Breast epithelium (tissue), 4 donors: ENCODE results near the gene MTERF1. TPM values are rescaled to one million over a fixed set of nuclear protein-coding genes. Genes with fewer than 3 reads are reported as not detected.

Source experiments
- DNase-seq, 2 donors: peaks; one replicate each; pipeline ENCODE4 v3.0.0-alpha.2; 2019; ENCODE audit warnings: low spot score in 2 of 2
- H3K27ac ChIP-seq, 2 donors: fragments of 200-600 bp; sonication (generic) in 1 of 2; one replicate each; pipeline ENCODE4 v1.5.1; 2016 to 2019; ENCODE audit warnings: mild to moderate bottlenecking in 1 of 2
- H3K27me3 ChIP-seq, 2 donors: fragments of 200-600 bp; sonication (generic) in 1 of 2; one replicate each; pipeline versions ENCODE4 v1.5.1 to v1.6.0; 2017 to 2019; ENCODE audit warnings: control low read depth in 1 of 2, mild to moderate bottlenecking in 1 of 2
- H3K36me3 ChIP-seq: fragments of 200-600 bp; one replicate; pipeline ENCODE4 v1.5.1; 2019
- H3K4me1 ChIP-seq, 2 donors: fragments of 200-600 bp; sonication (generic); one replicate each; pipeline ENCODE4 v1.5.1; 2016 to 2019; ENCODE audit warnings: control low read depth in 1 of 2
- H3K4me3 ChIP-seq, 3 donors: fragments of 200-600 bp; sonication (generic); 1 replicate in 2 of 3; 2 replicates in 1 of 3; pipeline ENCODE4 v1.5.1; 2016 to 2019; ENCODE audit warnings: mild to moderate bottlenecking in 3 of 3, moderate library complexity in 2 of 3
- H3K9me3 ChIP-seq, 2 donors: fragments of 200-600 bp; sonication (generic) in 1 of 2; one replicate each; pipeline ENCODE4 v1.5.1; 2016 to 2019; ENCODE audit warnings: control low read depth in 1 of 2
- CTCF ChIP-seq, 3 donors: fragments of 450-650 bp; IDR thresholded peaks; one replicate each; pipeline ENCODE4 v1.5.1; 2016 to 2017; ENCODE audit warnings: antibody characterized with exemption in 3 of 3, mild to moderate bottlenecking in 3 of 3, moderate library complexity in 3 of 3
- POLR2A ChIP-seq: fragments of 450-650 bp; IDR thresholded peaks from one replicate; pipeline ENCODE4 v1.6.1; 2016; ENCODE audit warnings: antibody characterized with exemption, mild to moderate bottlenecking, moderate library complexity
- POLR2AphosphoS5 ChIP-seq, 3 donors: sonication (generic); formaldehyde crosslinking; IDR thresholded peaks; one replicate each; pipeline ENCODE4 v1.6.1; 2017; ENCODE audit warnings: antibody characterized with exemption in 3 of 3
- intact Hi-C: fragments of 100-400 bp; cut with DNase I; formaldehyde crosslinking; loops from one replicate; pipeline ENCODE4 v1.15.1; 2023; ENCODE audit warnings: low total_unique reads
- total RNA-seq, 3 donors: library from RNA; depleted of rRNA; stranded (reverse); fragments of >200 nt; gene quantifications; one replicate each; pipeline ENCODE4 v1.1.0, GENCODE V29; 2016

The MTERF1 gene
- total RNA-seq, 3 donors from 2014 or later: 11.5 to 18.6 (median 12.5) TPM

DNA sequence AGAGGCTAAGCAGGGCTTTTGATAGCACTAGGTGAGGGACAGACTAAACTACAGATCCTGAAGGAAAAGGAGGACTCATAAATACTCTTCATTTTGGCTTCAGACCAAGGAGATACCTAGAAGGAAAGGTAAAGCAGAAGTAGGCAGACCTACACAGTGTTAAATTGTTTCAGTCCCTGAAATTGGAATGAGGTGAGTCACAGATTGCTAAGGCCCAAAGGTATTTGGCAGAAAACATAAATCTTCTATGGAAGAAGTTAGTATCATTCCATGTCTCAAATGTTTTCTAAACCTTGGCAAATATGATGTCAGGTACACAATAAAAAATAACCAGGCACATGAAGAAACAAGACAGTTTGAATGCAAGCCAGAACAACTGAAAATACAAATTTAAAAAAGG, 30.0 kb downstream of the MTERF1 start:
- H3K36me3 ChIP-seq: no peaks in the 10 kb centered on the region
- H3K27ac ChIP-seq: no peak overlapping the region
- DNase-seq: no peak
- TF ChIP-seq CTCF (IDR thresholded peaks at IDR 0.05) (no peak), POLR2A (no peak), POLR2AphosphoS5 (IDR thresholded peaks at IDR 0.05) (no peak)
- peaks cover 0 to 14% of the 10 kb centered on the region in 2 donors for H3K9me3 ChIP-seq
- H3K4me1 ChIP-seq: no peaks in the 10 kb centered on the region
- intact Hi-C loops: no loop called here
- no peak overlapping the region for H3K4me3 ChIP-seq
- no peaks in the 10 kb centered on the region for H3K27me3 ChIP-seq

DNA sequence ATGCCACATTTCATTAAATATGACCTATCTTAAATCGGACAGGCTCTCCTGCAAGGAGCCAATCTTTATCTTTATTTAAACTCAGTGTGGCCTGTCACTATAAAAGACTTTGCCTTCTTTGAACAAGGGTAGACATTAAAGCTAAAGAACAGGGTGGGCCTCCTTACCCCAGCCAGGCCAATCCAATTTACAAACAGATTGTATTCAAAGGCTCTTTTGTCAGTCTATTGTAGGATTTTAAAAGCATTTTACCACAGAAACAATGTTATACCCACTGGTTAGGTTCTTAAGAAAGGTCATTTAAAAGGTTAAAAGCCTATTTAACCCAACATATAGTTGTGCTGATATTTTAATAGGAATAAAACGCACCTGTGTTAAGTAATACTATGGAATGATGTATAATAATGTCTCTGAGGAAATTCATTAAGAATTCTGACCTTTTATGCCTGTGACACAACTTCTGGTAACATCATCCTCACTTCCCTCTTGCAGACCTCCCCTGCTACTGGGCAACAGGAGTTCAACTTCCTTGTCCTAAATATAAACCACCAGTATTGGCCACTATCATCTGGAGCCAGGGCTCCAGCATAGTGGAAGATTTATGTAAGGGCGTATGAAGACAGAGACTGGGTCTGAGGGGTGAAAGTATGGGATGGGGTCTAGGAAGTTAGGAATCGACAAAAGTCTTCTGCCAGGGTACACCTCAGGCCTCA, 32.5 kb downstream of the MTERF1 start:
- Histone ChIP-seq H3K9me3 (peaks cover 0 to 3% of the 10 kb centered on the region in 2 donors), H3K4me3 (no peak overlapping the region), H3K4me1 (no peaks in the 10 kb centered on the region), H3K27me3 (no peaks in the 10 kb centered on the region), H3K27ac (no peak overlapping the region), H3K36me3 (no peaks in the 10 kb centered on the region)
- DNase-seq: no peak
- intact Hi-C loops: no loop called here
- TF ChIP-seq POLR2AphosphoS5 (IDR thresholded peaks at IDR 0.05) (no peak), CTCF (IDR thresholded peaks at IDR 0.05) (no peak), POLR2A (no peak)

DNA sequence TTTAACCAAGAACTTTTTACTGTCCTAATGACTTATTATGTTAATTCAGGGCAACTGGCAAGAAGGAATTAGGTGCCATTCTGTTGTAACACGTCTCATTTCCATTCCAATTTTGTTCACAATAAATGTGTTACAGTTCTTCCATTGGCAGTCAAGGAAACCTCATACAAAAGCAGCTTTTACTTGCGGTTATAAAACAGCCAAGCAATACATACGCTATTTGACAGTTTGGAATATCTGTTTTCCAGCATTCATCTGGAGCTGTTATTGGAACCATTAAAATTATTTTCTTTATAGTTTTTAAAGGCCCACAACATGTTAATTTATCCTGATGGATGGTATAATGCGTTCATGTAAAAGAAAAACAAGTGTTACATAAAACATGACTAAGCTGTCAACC, 33.3 kb downstream of the MTERF1 start:
- intact Hi-C loops: no loop called here

GRCh38 chr7:91846436-91846835, 34.1 kb downstream of the MTERF1 start:
- Histone ChIP-seq H3K4me3 (no peak overlapping the region), H3K27ac (no peak overlapping the region), H3K36me3 (no peaks in the 10 kb centered on the region), H3K4me1 (no peaks in the 10 kb centered on the region), H3K27me3 (no peaks in the 10 kb centered on the region), H3K9me3 (peaks cover 0 to 6% of the 10 kb centered on the region in 2 donors)
- TF ChIP-seq POLR2AphosphoS5 (IDR thresholded peaks at IDR 0.05): no peak
- TF ChIP-seq POLR2A: no peak
- TF ChIP-seq CTCF (IDR thresholded peaks at IDR 0.05): no peak
- DNase-seq: no peak
- intact Hi-C loops: no loop called here

More for the DNA sequence above, 33.3 kb downstream of the MTERF1 start:
- Histone ChIP-seq H3K27me3 (no peaks in the 10 kb centered on the region), H3K4me1 (no peaks in the 10 kb centered on the region), H3K27ac (no peak overlapping the region), H3K9me3 (peaks cover 0 to 2% of the 10 kb centered on the region in 2 donors), H3K36me3 (no peaks in the 10 kb centered on the region), H3K4me3 (no peak overlapping the region)
- TF ChIP-seq POLR2AphosphoS5 (IDR thresholded peaks at IDR 0.05) (no peak), POLR2A (no peak), CTCF (IDR thresholded peaks at IDR 0.05) (no peak)
- DNase-seq: no peak

- intact Hi-C loops: no loop called here
- no peaks in the 10 kb centered on the region for H3K36me3 ChIP-seq
- H3K9me3 ChIP-seq: peaks cover 0 to 6% of the 10 kb centered on the region in 2 donors
- H3K4me1 ChIP-seq: no peaks in the 10 kb centered on the region
- H3K27ac ChIP-seq: no peak overlapping the region
- DNase-seq: no peak
- no peaks in the 10 kb centered on the region for H3K27me3 ChIP-seq
- no peak overlapping the region for H3K4me3 ChIP-seq
- TF ChIP-seq POLR2A: no peak
- no peak for TF ChIP-seq CTCF (IDR thresholded peaks at IDR 0.05)
- TF ChIP-seq POLR2AphosphoS5 (IDR thresholded peaks at IDR 0.05): no peak
Observed at GRCh38 chr7:91843831-91844230, 36.7 kb downstream of the MTERF1 start.
